GM12878 (cell line): ENCODE data around the gene BTBD1. TPM values are rescaled to one million over a fixed set of nuclear protein-coding genes. Genes with fewer than 3 reads are reported as not detected.

Experiments used
- ATAC-seq: fragments of 200-7000 bp; cut with Tn5 transposase; 3 replicates; pipeline ENCODE4 v1.9.1; 2020; ENCODE audit warnings: mild to moderate bottlenecking, moderate library complexity
- BruUV-seq: library from RNA; stranded (reverse); fragments of 400-500 nt; replicated peaks from 2 replicates; lab custom pipeline; 2021; lab: Mats Ljungman, UMichigan
- CTCF ChIA-PET: fragments of 300-600 bp; sonication (Branson Sonifier 250); formaldehyde crosslinking; extraction: SDS; loops from one replicate; lab custom pipeline; 2021; ENCODE audit warnings: inconsistent platforms; lab: Yijun Ruan, JAX
- POLR2A ChIA-PET: fragments of 350-600 bp; formaldehyde crosslinking; extraction: SDS; loops from one replicate; lab custom pipeline; 2021; ENCODE audit warnings: inconsistent platforms; lab: Charles Lee
- RAD21 ChIA-PET: fragments of 300-600 bp; sonication (Branson Sonifier 250); formaldehyde crosslinking; loops from one replicate; lab custom pipeline; 2023; ENCODE audit warnings: antibody characterized with exemption; ENCODE audit not compliant: unreplicated experiment; lab: Charles Lee
- SMC1A ChIA-PET: fragments of 300-600 bp; sonication (Branson Sonifier 250); formaldehyde crosslinking; loops from one replicate; lab custom pipeline; 2023; ENCODE audit not compliant: unreplicated experiment, uncharacterized antibody; lab: Charles Lee
- DNase-seq: peaks from one replicate; pipeline ENCODE4 v3.0.0-alpha.2; 2011; ENCODE audit warnings: low read depth, low spot score
- FAIRE-seq: peaks from 3 replicates; lab custom pipeline; 2011; peaks lifted over from hg19 to GRCh38; lab: Jason Lieb, UNC
- H2AFZ ChIP-seq: 2 replicates; pipeline ENCODE4 v1.6.0; 2011; ENCODE audit warnings: low read depth, low read length, control low read depth; ENCODE audit not compliant: control insufficient read depth
- H3K27ac ChIP-seq: 2 replicates; pipeline ENCODE4 v1.5.1; 2011; ENCODE audit warnings: control low read depth; ENCODE audit not compliant: control insufficient read depth, insufficient read depth
- H3K27me3 ChIP-seq, 2 experiments: replicated peaks in 1 of 2; 2 replicates each; pipeline versions ENCODE4 v1.6.0 to v1.6.1; 2011; ENCODE audit warnings: low read length in 1 of 2; ENCODE audit not compliant: control insufficient read depth in 2 of 2, insufficient read depth in 2 of 2
- H3K36me3 ChIP-seq, 2 experiments: 2 replicates each; pipeline ENCODE4 v1.5.1; 2011; ENCODE audit warnings: low read length in 1 of 2; ENCODE audit not compliant: control insufficient read depth in 2 of 2, insufficient read depth in 2 of 2
- H3K4me1 ChIP-seq: 2 replicates; pipeline ENCODE4 v1.6.1; 2011; ENCODE audit warnings: mild to moderate bottlenecking, low read length, moderate library complexity, mixed read lengths; ENCODE audit not compliant: control insufficient read depth, insufficient read depth
- H3K4me2 ChIP-seq: 2 replicates; pipeline ENCODE4 v1.6.0; 2011; ENCODE audit warnings: control low read depth; ENCODE audit not compliant: control insufficient read depth, insufficient read depth
- H3K4me3 ChIP-seq: fragments of 200-600 bp; sonication (generic); 2 replicates; pipeline ENCODE4 v1.5.1; 2016
- H3K79me2 ChIP-seq: 2 replicates; pipeline ENCODE4 v1.6.0; 2011; ENCODE audit warnings: low read length; ENCODE audit not compliant: control insufficient read depth, insufficient read depth
- H3K9ac ChIP-seq: 2 replicates; pipeline ENCODE4 v1.8.0; 2011; ENCODE audit warnings: low read length, control low read depth, mixed read lengths; ENCODE audit not compliant: control insufficient read depth, insufficient read depth
- H3K9me3 ChIP-seq: replicated peaks from 3 replicates; pipeline ENCODE4 v1.5.1; 2011; ENCODE audit warnings: mild to moderate bottlenecking, low read length; ENCODE audit not compliant: control insufficient read depth, insufficient read depth
- H4K20me1 ChIP-seq: 2 replicates; pipeline ENCODE4 v1.6.0; 2011; ENCODE audit not compliant: control insufficient read depth, insufficient read depth
- ATF7 ChIP-seq: fragments of 450-650 bp; IDR thresholded peaks from 2 replicates; pipeline ENCODE4 v1.6.1; 2016; ENCODE audit warnings: low read depth, mild to moderate bottlenecking
- BACH1 ChIP-seq: fragments of 450-650 bp; IDR thresholded peaks from 2 replicates; pipeline ENCODE4 v1.6.1; 2017; ENCODE audit warnings: mild to moderate bottlenecking, borderline replicate concordance
- HDAC6 ChIP-seq: fragments of 200-600 bp; sonication (generic); IDR thresholded peaks from one replicate; pipeline ENCODE4 v1.8.0; 2017; ENCODE audit warnings: antibody characterized with exemption; ENCODE audit not compliant: unreplicated experiment
- HDGF ChIP-seq: fragments of 450-650 bp; IDR thresholded peaks from 2 replicates; pipeline ENCODE4 v1.6.1; 2016; ENCODE audit warnings: antibody characterized with exemption
- IKZF2 ChIP-seq, 2 experiments: fragments of 450-650 bp; IDR thresholded peaks; 2 replicates each; pipeline ENCODE4 v1.6.1; 2017; ENCODE audit warnings: mild to moderate bottlenecking in 2 of 2, moderate library complexity in 2 of 2
- IRF4 ChIP-seq: IDR thresholded peaks from 2 replicates; pipeline ENCODE4 v1.6.1; 2011; ENCODE audit warnings: low read depth, low read length
- KAT2A ChIP-seq: conservative IDR thresholded peaks from 2 replicates; pipeline ENCODE4 v1.6.1; 2011; ENCODE audit warnings: low read depth, low read length; ENCODE audit not compliant: control insufficient read depth
- PML ChIP-seq: IDR thresholded peaks from 2 replicates; pipeline ENCODE4 v1.6.1; 2012; ENCODE audit warnings: low read length, inconsistent platforms
- RB1 ChIP-seq: fragments of 450-650 bp; formaldehyde crosslinking; IDR thresholded peaks from 2 replicates; pipeline ENCODE4 v1.6.1; 2017; ENCODE audit warnings: mild to moderate bottlenecking, borderline replicate concordance
- SIN3A ChIP-seq: IDR thresholded peaks from 2 replicates; pipeline ENCODE4 v1.6.1; 2012; ENCODE audit warnings: low read depth, low read length, improper control_type of control experiment
- WGBS: methylation state at CpG from one replicate; pipeline ENCODE4 v1.1.6; 2016; ENCODE audit warnings: low lambda C conversion rate; ENCODE audit not compliant: insufficient replicate concordance, insufficient coverage; ENCODE audit errors: missing lambda C conversion rate; 5-methylcytosine and 5-hydroxymethylcytosine counted together
- in situ Hi-C: fragments of 300-500 bp; cut with MboI; formaldehyde crosslinking; loops from 9 replicates; pipeline ENCODE4 v1.14.3; 2018; ENCODE audit warnings: mixed read lengths
- intact Hi-C: fragments of 100-400 bp; cut with micrococcal nuclease; formaldehyde crosslinking; loops from one replicate; pipeline ENCODE4 v1.14.2; 2022; ENCODE audit not compliant: unreplicated experiment
- polyA plus RNA-seq, 11 experiments: library from polyadenylated mRNA; depleted of rRNA in 4 of 11; unstranded in 6 of 11; stranded (reverse) in 5 of 11; fragments of >200 nt; fragmentation: Nextera tagmentation in 4 of 11; fragmentation: Illumina TruSeq in 1 of 11; extraction: Ambion mirVana in 4 of 11; extraction: Trizol in 1 of 11; gene quantifications; 1 replicate in 1 of 11; 2 replicates in 10 of 11; pipeline versions ENCODE4 v1.2.1 to v1.2.3, GENCODE V29; 2011 to 2016; ENCODE audit warnings: inconsistent platforms in 2 of 11, missing spikeins in 2 of 11, low read depth in 1 of 11
- total RNA-seq, 4 experiments: library from RNA; depleted of rRNA in 3 of 4; stranded (reverse); fragments of >200 nt in 3 of 4; fragmentation: Illumina TruSeq in 1 of 4; extraction: Trizol in 1 of 4; gene quantifications; 2 replicates each; pipeline versions ENCODE4 v1.2.1 to v1.2.3, GENCODE V29; 2013 to 2021
- TF ChIP-seq, protein P1 (sequence below): fragments of 450-650 bp; IDR thresholded peaks from 2 replicates; pipeline ENCODE4 v1.6.1; 2016; ENCODE audit warnings: mild to moderate bottlenecking, moderate library complexity, borderline replicate concordance
- TF ChIP-seq, protein P2 (sequence below): IDR thresholded peaks from 2 replicates; pipeline ENCODE4 v1.6.1; 2012; ENCODE audit warnings: low read depth, low read length, improper control_type of control experiment
- TF ChIP-seq, protein P3 (sequence below): fragments of 450-650 bp; IDR thresholded peaks from 2 replicates; pipeline ENCODE4 v1.6.1; 2017; ENCODE audit warnings: antibody characterized with exemption, mild to moderate bottlenecking, moderate library complexity
- TF ChIP-seq, protein P4 (sequence below): fragments of 450-650 bp; IDR thresholded peaks from 2 replicates; pipeline ENCODE4 v1.6.1; 2017; ENCODE audit warnings: mild to moderate bottlenecking, low read depth, inconsistent platforms; ENCODE audit not compliant: poor library complexity, severe bottlenecking

The BTBD1 gene
- total and polyA plus RNA-seq, 10 of the 15 experiments (the other 5 are each of a cell fraction or from before 2014, with no cell fraction given) = 17.5 to 90.4 (median 73.1) TPM

DNA sequence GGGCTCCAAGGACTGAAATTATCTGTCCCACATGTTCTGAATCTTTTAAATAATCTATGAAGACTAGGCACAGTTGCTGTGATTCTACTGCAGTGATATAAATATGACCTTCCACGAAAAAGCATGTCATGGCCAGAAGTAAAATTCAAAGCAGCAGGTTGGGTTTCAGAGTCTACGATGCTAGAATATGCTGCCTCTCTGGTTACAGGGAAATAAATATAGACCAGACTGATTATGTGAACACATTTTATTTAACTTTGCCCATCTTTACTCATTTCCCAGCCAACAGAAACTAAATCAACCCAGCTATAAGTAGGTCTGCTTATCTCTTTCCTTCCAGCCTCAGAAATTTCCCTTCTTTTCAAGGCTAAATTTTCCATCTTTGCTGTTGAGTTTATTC, 20.5 kb upstream of the BTBD1 start:
- intact Hi-C loops (no loop called here), in situ Hi-C loops (no loop called here)
- ChIA-PET SMC1A (no interaction called here), RAD21 (no interaction called here), POLR2A (no interaction called here), CTCF (interaction anchor here (0.7 kb wide), 1 partner anchor 1012 kb away, joined by 3 read pairs; no protein-coding TSS in a partner anchor)
- no peak overlapping the region for H2AFZ ChIP-seq
- H3K79me2 ChIP-seq = no peaks in the 10 kb centered on the region
- FAIRE-seq (no peak), ATAC-seq (no peak), DNase-seq (no peak)
- H3K4me1 ChIP-seq = peaks cover 6% of the 10 kb centered on the region
- no peaks in the 10 kb centered on the region for H3K36me3 ChIP-seq
- no TSS peak for BruUV-seq
- no peak overlapping the region for H3K4me3 ChIP-seq
- H3K4me2 ChIP-seq = no peak overlapping the region
- H3K27me3 ChIP-seq = no peaks in the 10 kb centered on the region; a peak in 1 of 4 replicates
- no peaks in the 10 kb centered on the region for H3K9me3 ChIP-seq
- no peak overlapping the region for H3K27ac ChIP-seq
- WGBS = 36% methylated on average over 2 of the region's 2 CpGs
- H4K20me1 ChIP-seq = no peaks in the 10 kb centered on the region
- no peak overlapping the region for H3K9ac ChIP-seq
- TF ChIP-seq HDGF (no peak), PML (no peak), HDAC6 (no peak), BACH1 (no peak), KAT2A (no peak), ATF7 (no peak), IRF4 (no peak), RB1 (no peak), IKZF2 (IDR thresholded peaks at IDR 0.05) (no peak), SIN3A (no peak)
- TF ChIP-seq, protein P1, sequence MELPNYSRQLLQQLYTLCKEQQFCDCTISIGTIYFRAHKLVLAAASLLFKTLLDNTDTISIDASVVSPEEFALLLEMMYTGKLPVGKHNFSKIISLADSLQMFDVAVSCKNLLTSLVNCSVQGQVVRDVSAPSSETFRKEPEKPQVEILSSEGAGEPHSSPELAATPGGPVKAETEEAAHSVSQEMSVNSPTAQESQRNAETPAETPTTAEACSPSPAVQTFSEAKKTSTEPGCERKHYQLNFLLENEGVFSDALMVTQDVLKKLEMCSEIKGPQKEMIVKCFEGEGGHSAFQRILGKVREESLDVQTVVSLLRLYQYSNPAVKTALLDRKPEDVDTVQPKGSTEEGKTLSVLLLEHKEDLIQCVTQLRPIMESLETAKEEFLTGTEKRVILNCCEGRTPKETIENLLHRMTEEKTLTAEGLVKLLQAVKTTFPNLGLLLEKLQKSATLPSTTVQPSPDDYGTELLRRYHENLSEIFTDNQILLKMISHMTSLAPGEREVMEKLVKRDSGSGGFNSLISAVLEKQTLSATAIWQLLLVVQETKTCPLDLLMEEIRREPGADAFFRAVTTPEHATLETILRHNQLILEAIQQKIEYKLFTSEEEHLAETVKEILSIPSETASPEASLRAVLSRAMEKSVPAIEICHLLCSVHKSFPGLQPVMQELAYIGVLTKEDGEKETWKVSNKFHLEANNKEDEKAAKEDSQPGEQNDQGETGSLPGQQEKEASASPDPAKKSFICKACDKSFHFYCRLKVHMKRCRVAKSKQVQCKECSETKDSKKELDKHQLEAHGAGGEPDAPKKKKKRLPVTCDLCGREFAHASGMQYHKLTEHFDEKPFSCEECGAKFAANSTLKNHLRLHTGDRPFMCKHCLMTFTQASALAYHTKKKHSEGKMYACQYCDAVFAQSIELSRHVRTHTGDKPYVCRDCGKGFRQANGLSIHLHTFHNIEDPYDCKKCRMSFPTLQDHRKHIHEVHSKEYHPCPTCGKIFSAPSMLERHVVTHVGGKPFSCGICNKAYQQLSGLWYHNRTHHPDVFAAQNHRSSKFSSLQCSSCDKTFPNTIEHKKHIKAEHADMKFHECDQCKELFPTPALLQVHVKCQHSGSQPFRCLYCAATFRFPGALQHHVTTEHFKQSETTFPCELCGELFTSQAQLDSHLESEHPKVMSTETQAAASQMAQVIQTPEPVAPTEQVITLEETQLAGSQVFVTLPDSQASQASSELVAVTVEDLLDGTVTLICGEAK = no peak
- TF ChIP-seq, protein P2, sequence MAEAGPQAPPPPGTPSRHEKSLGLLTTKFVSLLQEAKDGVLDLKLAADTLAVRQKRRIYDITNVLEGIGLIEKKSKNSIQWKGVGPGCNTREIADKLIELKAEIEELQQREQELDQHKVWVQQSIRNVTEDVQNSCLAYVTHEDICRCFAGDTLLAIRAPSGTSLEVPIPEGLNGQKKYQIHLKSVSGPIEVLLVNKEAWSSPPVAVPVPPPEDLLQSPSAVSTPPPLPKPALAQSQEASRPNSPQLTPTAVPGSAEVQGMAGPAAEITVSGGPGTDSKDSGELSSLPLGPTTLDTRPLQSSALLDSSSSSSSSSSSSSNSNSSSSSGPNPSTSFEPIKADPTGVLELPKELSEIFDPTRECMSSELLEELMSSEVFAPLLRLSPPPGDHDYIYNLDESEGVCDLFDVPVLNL = no peak
- TF ChIP-seq, protein P3, sequence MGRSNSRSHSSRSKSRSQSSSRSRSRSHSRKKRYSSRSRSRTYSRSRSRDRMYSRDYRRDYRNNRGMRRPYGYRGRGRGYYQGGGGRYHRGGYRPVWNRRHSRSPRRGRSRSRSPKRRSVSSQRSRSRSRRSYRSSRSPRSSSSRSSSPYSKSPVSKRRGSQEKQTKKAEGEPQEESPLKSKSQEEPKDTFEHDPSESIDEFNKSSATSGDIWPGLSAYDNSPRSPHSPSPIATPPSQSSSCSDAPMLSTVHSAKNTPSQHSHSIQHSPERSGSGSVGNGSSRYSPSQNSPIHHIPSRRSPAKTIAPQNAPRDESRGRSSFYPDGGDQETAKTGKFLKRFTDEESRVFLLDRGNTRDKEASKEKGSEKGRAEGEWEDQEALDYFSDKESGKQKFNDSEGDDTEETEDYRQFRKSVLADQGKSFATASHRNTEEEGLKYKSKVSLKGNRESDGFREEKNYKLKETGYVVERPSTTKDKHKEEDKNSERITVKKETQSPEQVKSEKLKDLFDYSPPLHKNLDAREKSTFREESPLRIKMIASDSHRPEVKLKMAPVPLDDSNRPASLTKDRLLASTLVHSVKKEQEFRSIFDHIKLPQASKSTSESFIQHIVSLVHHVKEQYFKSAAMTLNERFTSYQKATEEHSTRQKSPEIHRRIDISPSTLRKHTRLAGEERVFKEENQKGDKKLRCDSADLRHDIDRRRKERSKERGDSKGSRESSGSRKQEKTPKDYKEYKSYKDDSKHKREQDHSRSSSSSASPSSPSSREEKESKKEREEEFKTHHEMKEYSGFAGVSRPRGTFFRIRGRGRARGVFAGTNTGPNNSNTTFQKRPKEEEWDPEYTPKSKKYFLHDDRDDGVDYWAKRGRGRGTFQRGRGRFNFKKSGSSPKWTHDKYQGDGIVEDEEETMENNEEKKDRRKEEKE = no peak
- TF ChIP-seq, protein P4, sequence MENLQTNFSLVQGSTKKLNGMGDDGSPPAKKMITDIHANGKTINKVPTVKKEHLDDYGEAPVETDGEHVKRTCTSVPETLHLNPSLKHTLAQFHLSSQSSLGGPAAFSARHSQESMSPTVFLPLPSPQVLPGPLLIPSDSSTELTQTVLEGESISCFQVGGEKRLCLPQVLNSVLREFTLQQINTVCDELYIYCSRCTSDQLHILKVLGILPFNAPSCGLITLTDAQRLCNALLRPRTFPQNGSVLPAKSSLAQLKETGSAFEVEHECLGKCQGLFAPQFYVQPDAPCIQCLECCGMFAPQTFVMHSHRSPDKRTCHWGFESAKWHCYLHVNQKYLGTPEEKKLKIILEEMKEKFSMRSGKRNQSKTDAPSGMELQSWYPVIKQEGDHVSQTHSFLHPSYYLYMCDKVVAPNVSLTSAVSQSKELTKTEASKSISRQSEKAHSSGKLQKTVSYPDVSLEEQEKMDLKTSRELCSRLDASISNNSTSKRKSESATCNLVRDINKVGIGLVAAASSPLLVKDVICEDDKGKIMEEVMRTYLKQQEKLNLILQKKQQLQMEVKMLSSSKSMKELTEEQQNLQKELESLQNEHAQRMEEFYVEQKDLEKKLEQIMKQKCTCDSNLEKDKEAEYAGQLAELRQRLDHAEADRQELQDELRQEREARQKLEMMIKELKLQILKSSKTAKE = no peak
